GM18858 (cell line): ENCODE results near the gene VPS51.

Experiments used
- ATAC-seq: cut with Tn5 transposase; IDR thresholded peaks from one replicate; pipeline ENCODE4 v1.9.1; 2021; ENCODE audit not compliant: unreplicated experiment

The VPS51 gene

GRCh38 chr11:65104628-65105027 is 8.6 kb downstream of the VPS51 start:
- no peak for ATAC-seq

DNA sequence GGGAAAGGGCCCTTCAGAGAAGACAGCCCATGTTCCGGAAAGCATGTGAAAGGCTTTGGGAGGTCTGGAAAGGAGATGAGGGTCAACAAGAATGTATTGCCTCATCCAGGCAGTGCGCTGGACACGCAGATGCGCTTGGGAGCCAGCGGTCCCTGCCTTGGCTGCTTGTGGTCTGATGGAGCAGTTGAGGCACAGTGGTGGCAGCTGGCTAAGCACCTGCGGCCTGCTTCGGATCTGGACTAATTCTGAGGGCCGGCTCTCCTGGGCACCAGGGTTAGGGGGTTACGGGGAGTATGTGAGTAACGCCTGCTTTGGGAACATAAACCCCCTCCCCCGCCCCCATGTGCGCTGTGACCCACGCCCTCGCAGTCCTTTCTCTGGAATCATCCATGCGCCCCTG is 11.1 kb downstream of the VPS51 start:
- ATAC-seq = no peak

DNA sequence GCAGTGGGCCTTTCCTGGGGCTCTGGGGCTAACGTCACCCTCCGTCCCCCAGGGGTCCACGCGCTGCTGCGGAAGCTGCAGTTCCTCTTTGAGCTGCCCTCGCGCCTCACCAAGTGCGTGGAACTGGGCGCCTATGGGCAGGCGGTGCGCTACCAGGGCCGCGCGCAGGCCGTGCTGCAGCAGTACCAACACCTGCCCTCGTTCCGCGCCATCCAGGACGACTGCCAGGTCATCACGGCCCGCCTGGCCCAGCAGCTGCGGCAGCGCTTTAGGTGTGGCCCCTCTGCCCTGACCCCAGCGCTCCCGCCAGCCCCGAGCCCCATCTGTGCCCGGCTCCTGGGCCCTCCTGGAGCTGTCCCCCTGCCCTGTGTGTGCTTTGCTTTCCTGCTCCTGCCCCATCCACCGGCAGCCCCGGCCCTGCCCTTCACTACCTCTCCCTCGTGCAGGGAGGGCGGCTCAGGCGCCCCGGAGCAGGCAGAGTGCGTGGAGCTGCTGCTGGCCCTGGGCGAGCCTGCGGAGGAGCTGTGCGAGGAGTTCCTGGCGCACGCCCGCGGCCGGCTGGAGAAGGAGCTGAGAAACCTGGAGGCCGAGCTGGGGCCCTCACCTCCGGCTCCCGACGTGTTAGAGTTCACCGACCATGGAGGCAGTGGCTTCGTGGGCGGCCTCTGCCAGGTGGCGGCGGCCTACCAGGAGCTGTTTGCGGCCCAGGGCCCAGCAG is 11.9 kb downstream of the VPS51 start:
- no peak for ATAC-seq

DNA sequence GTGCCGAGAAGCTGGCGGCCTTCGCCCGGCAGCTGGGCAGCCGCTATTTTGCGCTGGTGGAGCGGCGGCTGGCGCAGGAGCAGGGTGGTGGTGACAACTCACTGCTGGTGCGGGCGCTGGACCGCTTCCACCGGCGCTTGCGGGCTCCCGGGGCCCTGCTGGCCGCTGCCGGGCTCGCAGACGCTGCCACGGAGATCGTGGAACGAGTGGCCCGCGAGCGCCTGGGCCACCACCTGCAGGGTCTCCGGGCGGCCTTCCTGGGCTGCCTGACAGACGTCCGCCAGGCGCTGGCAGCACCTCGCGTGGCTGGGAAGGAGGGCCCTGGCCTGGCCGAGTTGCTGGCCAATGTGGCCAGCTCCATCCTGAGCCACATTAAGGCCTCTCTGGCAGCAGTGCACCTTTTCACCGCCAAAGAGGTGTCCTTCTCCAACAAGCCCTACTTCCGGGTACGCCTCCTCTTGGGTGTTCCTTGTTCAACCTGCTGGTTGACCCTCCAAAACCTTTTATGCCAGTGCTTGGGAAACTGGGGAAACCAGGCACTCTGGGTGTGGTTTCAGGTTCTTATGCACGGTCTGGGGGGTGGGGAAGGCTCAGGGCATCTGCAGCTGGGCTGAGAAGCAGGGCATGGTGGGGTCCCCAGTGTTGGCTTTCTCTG is 12.6 kb downstream of the VPS51 start:
- ATAC-seq = no peak

DNA sequence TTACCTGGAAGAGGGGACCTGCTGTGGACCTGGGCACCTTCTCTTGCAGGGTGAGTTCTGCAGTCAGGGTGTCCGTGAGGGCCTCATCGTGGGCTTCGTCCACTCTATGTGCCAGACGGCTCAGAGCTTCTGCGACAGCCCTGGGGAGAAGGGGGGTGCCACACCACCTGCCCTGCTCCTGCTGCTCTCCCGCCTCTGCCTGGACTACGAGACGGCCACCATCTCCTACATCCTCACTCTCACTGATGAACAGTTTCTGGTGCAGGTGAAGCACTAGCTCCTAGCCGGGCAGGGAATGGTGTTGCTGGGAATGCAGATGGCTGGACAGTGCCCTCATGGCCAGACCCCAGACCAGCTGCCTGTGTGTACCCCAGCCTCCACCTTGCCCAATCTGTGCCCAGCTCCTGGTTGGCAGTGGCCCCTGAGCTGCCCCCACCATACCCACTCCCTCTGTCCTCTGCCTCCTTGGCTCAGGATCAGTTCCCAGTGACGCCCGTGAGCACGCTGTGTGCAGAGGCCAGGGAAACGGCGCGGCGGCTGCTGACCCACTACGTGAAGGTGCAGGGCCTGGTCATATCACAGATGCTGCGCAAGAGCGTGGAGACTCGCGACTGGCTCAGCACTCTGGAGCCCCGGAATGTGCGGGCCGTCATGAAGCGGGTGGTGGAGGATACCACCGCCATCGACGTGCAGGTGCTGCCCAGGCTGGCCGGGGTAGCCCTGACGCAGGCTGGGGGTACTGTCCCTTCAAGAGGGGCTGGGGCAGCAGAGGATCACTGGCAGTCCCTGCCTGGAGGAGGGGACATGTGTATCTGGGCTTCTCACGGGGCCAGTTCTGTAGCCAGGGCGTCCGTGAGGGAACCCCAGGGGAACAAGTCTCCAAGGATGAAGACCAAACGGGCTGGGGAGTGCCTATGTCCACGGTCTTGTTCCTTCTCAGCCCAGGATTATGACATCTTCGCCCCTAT is 13.5 kb downstream of the VPS51 start:
- no peak for ATAC-seq

- no peak for ATAC-seq
Observed at GRCh38 chr11:65110354-65110861, 14.4 kb downstream of the VPS51 start.

DNA sequence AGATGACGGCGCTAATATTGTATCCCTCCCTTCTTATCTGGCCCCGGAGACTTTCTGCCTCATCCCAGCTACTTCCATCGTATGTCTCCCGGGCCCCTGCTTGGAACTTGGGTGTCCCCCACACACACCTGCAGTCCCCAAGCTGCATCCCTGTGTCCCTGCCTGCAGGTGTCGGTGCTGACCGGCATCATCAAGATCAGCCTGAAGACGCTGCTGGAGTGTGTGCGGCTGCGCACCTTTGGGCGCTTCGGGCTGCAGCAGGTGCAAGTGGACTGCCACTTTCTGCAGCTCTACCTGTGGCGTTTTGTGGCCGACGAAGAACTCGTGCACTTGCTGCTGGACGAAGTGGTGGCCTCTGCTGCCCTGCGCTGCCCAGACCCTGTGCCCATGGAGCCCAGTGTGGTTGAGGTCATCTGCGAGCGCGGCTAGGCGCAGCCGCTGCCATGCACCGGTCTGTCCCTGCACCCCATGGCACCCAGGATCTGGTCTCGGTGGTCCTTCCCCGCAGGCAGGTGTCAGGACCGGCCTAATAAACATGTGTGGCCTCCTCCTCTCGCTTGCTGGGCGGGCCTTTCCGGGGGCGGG is 15.2 kb downstream of the VPS51 start:
- no peak for ATAC-seq

GRCh38 chr11:65111744-65112545 is 15.9 kb downstream of the VPS51 start, which contains the start of gene TM7SF2:
TM7SF2 (plus strand) TSS chr11:65111872; CDS start chr11:65112016, 144 bp downstream.
- peak; percentile 41 for ATAC-seq

DNA sequence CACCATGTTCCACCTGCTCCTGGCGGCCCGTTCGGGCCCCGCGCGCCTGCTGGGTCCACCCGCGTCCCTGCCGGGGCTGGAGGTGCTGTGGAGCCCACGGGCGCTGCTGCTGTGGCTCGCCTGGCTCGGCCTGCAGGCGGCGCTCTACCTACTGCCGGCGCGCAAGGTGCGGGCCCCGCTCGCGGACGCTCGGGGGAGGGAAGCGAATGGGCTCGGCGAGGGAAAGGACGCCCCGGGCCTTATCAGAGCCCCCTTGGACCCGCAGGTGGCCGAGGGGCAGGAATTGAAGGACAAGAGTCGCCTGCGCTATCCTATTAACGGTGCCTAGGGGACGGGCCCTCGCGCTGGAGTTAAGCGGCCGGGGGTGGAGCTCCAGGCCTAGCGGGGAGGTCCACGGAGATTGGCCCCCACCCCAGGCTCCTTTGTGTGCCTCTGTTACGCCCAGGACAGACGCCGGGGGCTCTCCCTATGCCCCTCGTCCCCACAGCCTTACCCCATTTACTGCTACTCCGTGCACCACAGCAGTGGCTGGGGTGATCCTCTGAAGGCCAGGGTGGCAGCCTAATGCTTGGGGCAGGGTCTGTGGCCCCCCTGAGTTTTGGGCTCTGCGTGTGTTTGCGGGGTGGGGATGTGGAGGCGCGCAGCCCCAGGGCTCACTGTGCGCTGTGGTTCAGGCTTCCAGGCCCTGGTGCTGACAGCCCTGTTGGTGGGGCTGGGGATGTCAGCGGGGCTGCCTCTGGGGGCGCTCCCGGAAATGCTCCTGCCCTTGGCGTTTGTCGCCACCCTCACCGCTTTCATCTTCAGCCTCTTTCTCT is 16.7 kb downstream of the VPS51 start:
- no peak for ATAC-seq

DNA sequence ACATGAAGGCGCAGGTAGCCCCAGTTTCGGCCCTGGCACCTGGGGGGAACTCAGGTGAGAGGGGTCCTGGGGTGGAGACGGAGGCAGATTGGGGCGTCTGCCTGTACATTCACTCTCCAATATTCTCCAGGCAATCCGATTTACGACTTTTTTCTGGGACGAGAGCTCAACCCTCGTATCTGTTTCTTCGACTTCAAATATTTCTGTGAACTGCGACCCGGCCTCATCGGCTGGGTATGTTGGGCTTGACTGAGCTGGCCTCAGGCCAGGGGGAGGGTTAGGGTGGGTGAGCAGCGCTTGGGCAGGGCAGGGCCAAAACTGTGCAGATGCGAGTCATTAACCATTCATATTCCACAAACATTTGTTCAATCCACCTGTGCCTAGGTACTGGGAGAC is 17.3 kb downstream of the VPS51 start:
- no peak for ATAC-seq

GRCh38 chr11:65113839-65114238 is 17.8 kb downstream of the VPS51 start:
- no peak for ATAC-seq

DNA sequence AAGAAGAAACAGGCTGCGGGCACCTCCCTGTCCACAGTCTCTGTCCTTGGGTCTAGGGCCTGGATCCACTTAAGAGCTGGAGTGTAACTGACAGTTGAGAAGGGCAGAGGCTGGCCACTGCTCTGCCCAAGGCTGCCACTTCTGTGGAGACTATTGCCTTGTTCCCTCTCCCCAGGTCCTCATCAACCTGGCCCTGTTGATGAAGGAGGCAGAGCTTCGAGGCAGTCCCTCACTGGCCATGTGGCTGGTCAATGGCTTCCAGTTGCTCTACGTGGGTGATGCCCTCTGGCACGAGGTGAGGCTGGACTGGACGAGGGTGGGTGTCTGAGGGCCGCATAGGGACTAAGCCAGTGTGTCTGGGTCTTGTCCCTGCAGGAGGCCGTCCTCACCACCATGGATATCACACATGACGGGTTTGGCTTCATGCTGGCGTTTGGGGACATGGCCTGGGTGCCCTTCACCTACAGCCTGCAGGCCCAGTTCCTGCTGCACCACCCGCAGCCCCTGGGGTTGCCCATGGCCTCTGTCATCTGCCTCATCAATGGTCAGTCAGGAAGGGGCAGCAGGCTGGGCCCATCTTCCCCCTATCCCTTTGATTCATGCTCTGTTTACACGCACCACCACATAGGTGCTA is 18.6 kb downstream of the VPS51 start:
- no peak for ATAC-seq

GRCh38 chr11:65115361-65116082 is 19.5 kb downstream of the VPS51 start:
- no peak for ATAC-seq

GRCh38 chr11:65116370-65117205 is 20.6 kb downstream of the VPS51 start:
- ATAC-seq = no peak

- ATAC-seq = peak; percentile 36
Observed at GRCh38 chr11:65117206-65118096, 21.4 kb downstream of the VPS51 start, which contains the start of gene ZNHIT2. ZNHIT2 (minus strand) TSS chr11:65117701; CDS start chr11:65117653, 48 bp downstream.
